HL-60/S4 treated with phorbol 12-myristate 13-acetate at 8.2 ng/mL for 4 days and 3 days (cell line): ENCODE measurements around the gene CCDC97.

Source experiments
- in situ Hi-C: fragments of 300-500 bp; cut with MboI; formaldehyde crosslinking; loops from 2 replicates; pipeline ENCODE4 v1.15.0; 2022; ENCODE audit warnings: low sequenced_read_pairs

Gene CCDC97

GRCh38 chr19:41297628-41298347 is 12.2 kb upstream of the CCDC97 start:
- in situ Hi-C loops, result no loop called here

GRCh38 chr19:41298348-41298964 is 11.5 kb upstream of the CCDC97 start:
- in situ Hi-C loops, result no loop called here

GRCh38 chr19:41299046-41299754 is 10.8 kb upstream of the CCDC97 start:
- in situ Hi-C loops, result no loop called here

- in situ Hi-C loops, result no loop called here
Measured at GRCh38 chr19:41299755-41300089, 10.2 kb upstream of the CCDC97 start.

- in situ Hi-C loops, result no loop called here
Measured at GRCh38 chr19:41300555-41300954, 9.4 kb upstream of the CCDC97 start.

- in situ Hi-C loops, result no loop called here
Measured at GRCh38 chr19:41302624-41303351, 7.2 kb upstream of the CCDC97 start.

GRCh38 chr19:41303954-41304353 is 6.0 kb upstream of the CCDC97 start:
- in situ Hi-C loops, result no loop called here

- in situ Hi-C loops, result no loop called here
Measured at GRCh38 chr19:41304706-41305483, 5.1 kb upstream of the CCDC97 start.

GRCh38 chr19:41305927-41306793 is 3.8 kb upstream of the CCDC97 start:
- in situ Hi-C loops, result no loop called here

GRCh38 chr19:41307090-41307875 is 2.7 kb upstream of the CCDC97 start:
- in situ Hi-C loops, result no loop called here

- in situ Hi-C loops, result no loop called here
Measured at GRCh38 chr19:41307954-41308449, 2.0 kb upstream of the CCDC97 start.

- in situ Hi-C loops, result no loop called here
Measured at GRCh38 chr19:41308450-41309179, 1.4 kb upstream of the CCDC97 start.

GRCh38 chr19:41309180-41310032 is 566 bp upstream of the CCDC97 start:
- in situ Hi-C loops, result no loop called here

GRCh38 chr19:41311072-41311471 is 1.1 kb downstream of the CCDC97 start:
- in situ Hi-C loops, result no loop called here

GRCh38 chr19:41311613-41312012 is 1.6 kb downstream of the CCDC97 start:
- in situ Hi-C loops, result no loop called here

- in situ Hi-C loops, result no loop called here
Measured at GRCh38 chr19:41316306-41316920, 6.4 kb downstream of the CCDC97 start.
